H54 (cell line): ENCODE measurements around the gene SMURF1.
"Not testable (repeated sequence)": the region's sequence is repeated elsewhere in the genome, so short reads cannot be mapped to it uniquely, and the experiment has no call there.

Experiments used
- DNase-seq: peaks from one replicate; pipeline ENCODE4 v3.0.0; 2011; ENCODE audit warnings: low spot score, mixed read lengths; ENCODE audit not compliant: insufficient read length
- FAIRE-seq: peaks from 3 replicates; lab custom pipeline; 2011; peaks lifted over from hg19 to GRCh38; lab: Jason Lieb, UNC
- POLR2A ChIP-seq: IDR thresholded peaks from 2 replicates; pipeline ENCODE4 v1.6.1; 2011; ENCODE audit warnings: low read depth, mild to moderate bottlenecking, low read length

Gene SMURF1

DNA sequence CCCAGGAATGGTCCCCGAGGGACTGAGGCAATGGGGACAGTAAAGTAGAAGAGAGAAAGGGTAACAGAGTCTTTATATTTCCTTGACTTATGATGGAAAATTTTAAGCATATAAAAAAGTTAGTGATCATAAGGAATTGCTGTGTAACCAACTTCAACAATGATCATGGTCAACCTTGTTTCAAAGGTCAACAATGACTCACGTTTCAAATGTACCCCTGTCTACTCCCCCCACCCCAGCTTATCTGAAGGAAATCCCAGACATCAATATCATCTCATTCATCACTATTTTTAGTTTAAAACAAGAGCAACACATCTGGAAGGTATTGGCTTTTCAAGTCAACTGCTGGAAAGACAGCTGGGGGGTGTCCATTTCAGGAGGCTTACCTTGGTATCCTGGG is 92.9 kb downstream of the SMURF1 start:
- TF ChIP-seq POLR2A: no peak
- DNase-seq: no peak
- no peak for FAIRE-seq

DNA sequence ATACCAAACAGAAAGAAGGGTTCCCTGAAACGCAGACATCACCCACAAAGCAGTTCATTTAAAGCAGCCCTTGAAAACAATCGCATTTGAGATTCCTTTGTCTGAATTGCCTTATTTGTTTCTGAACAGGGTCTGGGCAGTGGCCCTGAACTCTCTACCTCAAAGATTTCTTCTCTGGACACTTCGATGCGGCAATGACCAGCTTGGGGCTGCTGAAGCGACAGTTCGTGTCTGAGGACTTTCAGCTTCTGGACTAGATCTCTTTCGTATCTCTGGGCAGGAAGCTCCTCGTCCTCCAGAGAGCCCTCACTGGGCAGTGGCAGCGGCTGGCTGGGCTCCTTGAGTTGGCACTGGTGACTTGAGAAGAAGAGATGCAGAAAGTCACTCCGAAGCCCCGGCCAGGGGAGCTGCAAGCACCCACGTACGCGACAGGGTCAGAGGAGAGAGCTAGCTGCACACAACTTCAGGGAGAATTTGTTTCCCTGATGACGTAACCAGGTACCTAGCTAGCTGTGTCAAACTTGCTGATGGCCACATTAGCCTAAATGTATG is 96.3 kb downstream of the SMURF1 start:
- FAIRE-seq: no peak
- DNase-seq: no peak
- TF ChIP-seq POLR2A: no peak

- no peak for TF ChIP-seq POLR2A
- FAIRE-seq (no peak), DNase-seq (no peak)
Observed at GRCh38 chr7:99046722-99047121, 97.2 kb downstream of the SMURF1 start.

DNA sequence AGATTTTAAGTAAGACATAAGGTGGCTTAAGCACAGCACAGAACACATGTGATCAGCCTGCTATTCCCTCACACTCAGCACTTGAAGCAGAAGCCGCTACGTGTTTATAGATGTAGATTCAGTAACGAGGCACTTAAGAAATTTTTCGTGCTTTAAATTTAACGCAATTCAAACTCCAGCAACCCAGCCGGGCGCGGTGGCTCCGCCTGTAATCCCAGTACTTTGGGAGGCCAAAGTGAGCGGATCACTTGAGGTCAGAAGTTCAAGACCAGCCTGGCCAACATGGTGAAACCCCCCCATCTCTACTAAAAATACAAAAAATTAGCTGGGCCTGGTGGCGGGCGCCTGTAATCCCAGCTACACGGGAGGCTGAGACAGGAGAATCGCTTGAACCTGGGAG is 97.6 kb downstream of the SMURF1 start:
- not testable (repeated sequence) for FAIRE-seq, DNase-seq

- FAIRE-seq, DNase-seq: not testable (repeated sequence)
Observed at GRCh38 chr7:99044858-99045257, 99.0 kb downstream of the SMURF1 start.

GRCh38 chr7:99042957-99043356 is 101.0 kb downstream of the SMURF1 start:
- FAIRE-seq (no peak), DNase-seq (no peak)
- no peak for TF ChIP-seq POLR2A

DNA sequence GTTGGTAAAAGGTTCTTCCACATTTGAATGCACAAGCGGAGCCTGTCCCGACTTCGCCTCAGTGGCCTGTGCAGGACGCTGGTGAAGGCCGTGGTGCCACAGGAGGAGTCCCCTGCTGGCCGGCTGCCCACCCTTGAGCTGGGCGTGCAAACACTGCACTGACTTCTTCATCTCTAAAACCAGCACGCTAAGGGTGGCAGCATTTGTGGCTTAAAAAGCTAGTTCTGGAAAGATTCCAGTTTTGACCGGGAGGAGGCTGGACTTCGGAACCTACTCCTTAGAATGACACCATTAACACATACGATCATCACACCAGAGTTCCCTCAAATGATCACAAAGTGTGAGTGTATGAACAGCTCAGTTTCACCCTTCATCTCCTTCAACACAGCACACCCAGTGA is 102.4 kb downstream of the SMURF1 start:
- DNase-seq (no peak), FAIRE-seq (no peak)
- TF ChIP-seq POLR2A: no peak

GRCh38 chr7:99040104-99040958 is 103.6 kb downstream of the SMURF1 start:
- DNase-seq (peak; percentile 71), FAIRE-seq (no peak)
- TF ChIP-seq POLR2A: no peak

DNA sequence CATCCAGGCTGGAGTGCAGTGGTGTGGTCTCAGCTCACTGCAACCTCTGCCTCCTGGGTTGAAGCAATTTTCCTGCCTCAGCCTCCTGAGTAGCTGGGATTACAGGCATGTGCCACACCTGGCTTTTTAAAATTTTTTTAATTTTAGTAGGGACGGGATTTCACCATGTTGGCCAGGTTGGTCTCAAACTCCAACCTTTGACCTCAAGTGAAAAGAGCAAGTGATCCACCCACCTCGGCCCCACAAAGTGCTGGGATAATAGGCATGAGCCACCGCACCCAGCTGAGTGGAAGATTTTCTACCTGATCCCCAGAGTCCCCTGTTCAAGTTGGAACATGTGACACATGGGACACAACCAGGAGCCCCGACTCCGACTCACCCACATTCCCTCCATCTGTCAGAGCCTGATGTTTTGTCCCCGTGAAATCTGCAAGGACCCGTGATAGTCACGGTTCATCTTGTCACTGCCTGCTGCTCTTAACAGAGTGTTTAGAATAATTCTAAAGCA is 104.5 kb downstream of the SMURF1 start:
- TF ChIP-seq POLR2A: no peak
- FAIRE-seq: no peak
- no peak for DNase-seq

DNA sequence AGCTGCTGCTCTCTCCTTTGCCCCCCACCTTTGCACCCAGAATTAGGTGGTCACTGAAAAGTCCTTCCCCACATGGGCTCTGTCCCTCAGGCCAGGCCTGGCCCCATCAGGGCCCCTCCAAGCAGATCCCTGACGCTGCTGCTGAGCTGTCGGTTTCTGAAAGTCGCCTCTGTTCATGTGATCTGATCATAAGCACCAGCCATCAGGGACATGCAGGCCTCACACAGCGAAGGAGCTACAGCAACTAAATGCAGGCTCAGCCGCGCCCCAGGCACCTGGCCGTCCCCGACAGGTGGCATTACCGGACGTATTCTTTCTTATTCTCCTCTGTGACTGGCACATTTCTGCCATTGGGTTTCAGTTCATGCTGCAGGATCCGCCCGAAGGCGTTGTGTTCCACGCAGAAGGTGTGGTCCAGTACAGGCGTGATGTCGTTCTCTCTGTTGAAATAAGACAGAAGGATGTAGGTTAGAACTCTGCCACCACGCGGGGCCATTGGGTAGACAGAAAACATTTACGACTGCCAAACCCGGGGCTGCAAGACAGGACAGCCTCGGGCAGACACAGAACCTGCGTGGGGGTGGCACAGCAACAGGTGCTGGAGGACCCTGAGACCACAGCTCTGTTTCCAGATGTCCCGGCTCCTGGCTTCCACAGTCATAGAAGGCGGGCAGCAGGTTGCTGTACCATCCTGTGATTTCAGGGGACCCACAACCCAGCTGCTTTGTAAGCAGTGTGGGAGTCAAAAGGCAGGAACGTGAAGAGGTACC is 105.6 kb downstream of the SMURF1 start:
- FAIRE-seq: no peak
- DNase-seq: no peak

DNA sequence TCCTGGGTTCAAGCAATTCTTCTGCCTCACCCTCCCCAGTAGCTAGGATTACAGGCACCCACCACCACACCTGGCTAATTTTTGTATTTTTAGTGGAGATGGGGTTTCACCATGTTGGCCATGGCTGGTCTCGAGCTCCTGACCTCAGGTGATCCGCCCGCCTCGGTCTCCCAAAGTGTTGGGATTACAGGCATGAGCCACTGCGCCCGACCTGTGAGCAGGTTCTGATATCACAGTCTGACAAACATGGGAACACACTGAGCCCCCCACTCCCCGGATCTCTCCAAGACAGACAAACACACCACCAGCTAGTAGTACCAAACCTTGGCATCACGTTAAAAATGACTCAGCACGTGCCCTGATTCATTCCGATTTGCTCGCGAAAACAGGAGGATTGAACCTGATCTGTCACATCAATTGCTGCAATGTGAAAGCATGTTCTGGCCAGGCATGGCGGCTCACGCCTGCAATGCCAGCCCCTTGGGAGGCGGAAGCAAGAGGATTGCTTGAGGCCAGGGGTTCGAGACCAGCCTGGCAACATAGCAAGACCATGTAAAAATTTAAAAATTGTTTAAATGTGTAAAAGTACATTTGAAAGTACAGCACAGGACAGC is 106.5 kb downstream of the SMURF1 start:
- no peak for TF ChIP-seq POLR2A
- DNase-seq (no peak), FAIRE-seq (no peak)

More for the DNA sequence above, 105.6 kb downstream of the SMURF1 start:
- TF ChIP-seq POLR2A: no peak

DNA sequence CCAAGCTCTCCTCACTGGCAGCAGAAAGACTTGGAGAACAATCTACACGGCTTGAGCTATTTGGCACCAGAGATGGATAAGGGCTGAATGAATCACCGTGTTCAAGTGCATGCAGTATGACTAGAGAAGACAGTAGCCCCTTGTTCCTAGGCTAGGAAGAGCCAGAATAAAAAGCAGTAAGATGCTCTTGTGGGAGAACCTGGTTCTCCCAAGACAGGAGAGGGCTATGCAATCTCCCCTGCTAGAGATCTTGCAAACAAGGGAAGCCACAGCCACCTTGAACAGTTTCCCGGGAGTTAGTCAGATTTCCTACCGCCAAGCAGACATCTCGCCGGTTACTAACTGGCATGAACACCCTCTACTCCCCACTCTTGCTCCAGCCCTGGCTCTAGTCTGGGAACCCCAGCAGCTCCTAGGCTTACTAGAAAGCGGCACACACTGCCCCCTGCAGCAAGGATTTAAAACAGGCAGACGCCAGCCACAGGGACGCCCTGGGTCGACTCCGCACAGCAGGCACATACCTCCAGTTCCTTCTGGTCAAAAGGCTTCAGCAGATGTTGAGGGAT is 107.3 kb downstream of the SMURF1 start:
- FAIRE-seq (no peak), DNase-seq (peak; percentile 40)
- TF ChIP-seq POLR2A: no peak

DNA sequence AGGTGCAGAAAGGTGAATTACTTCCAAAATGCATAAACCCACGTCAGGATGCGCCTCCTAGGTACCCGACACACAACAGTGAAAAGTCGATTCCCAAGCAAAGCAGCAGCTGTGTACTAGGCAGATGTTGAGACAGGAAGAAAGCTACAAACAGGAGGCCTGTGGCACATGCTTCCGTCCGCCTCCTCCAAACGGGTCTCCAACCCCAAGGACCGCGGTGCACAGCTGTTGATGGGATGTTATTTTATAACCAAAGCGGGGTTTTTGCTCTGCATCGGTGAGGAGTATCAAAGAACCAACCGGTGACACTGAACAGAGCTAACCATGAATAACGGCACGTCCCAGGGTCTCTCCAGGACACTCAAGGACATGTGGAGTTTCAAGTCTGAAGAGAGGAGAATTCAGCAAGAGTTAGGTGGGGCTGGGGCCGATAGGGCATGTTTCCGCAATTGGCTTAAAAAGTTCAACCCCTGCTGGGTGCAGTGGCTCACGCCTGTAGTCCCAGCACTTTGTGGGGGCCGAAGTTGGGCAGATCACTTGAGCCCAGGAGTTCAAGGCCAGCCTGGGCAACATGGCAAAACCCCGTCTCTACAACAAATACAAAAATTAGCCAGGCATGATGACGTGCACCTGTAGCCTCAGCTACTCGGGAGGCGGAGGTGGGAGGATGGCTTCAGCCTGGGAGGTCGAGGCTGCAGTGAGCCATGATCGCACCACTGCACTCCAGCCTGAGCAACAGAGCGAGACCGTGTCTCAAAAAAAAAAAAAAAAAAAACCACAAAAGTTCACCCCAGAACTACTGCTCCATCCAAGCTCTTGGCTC is 108.0 kb downstream of the SMURF1 start:
- DNase-seq: no peak

More for the DNA sequence above, 108.0 kb downstream of the SMURF1 start:
- no peak for TF ChIP-seq POLR2A
- FAIRE-seq: no peak
